Heart left ventricle (tissue), 16 donors: ENCODE measurements around the gene F13A1. TPM values are rescaled to one million over a fixed set of nuclear protein-coding genes. Genes with fewer than 3 reads are reported as not detected.

Source experiments
- ATAC-seq, 4 donors: fragments of 200-7000 bp; cut with Tn5 transposase; one replicate each; pipeline ENCODE4 v1.9.1; 2020 to 2022; ENCODE audit warnings: moderate library complexity in 4 of 4, mild to moderate bottlenecking in 3 of 4, moderate number of reproducible peaks in 1 of 4
- DNase-seq, 5 donors: peaks; one replicate each; pipeline ENCODE4 v3.0.0-alpha.2; 2020
- H3K27ac ChIP-seq, 12 donors: fragments of 200-600 bp; sonication (generic) in 4 of 12; one replicate each; pipeline versions ENCODE4 v1.5.0 to v1.8.0; 2016 to 2022; ENCODE audit warnings: mild to moderate bottlenecking in 2 of 12
- H3K27me3 ChIP-seq, 9 donors: fragments of 200-600 bp; sonication (generic) in 2 of 9; one replicate each; pipeline versions ENCODE4 v1.5.1 to v1.8.0; 2016 to 2022; ENCODE audit warnings: mild to moderate bottlenecking in 3 of 9
- H3K36me3 ChIP-seq, 9 donors: fragments of 200-600 bp; sonication (generic) in 2 of 9; one replicate each; pipeline versions ENCODE4 v1.5.0 to v1.8.0; 2018 to 2022; ENCODE audit warnings: mild to moderate bottlenecking in 2 of 9
- H3K4me1 ChIP-seq, 12 donors: fragments of 200-600 bp; sonication (generic) in 4 of 12; one replicate each; pipeline versions ENCODE4 v1.5.0 to v1.8.0; 2016 to 2022; ENCODE audit warnings: mild to moderate bottlenecking in 3 of 12
- H3K4me3 ChIP-seq, 12 donors: fragments of 200-600 bp; sonication (generic) in 4 of 12; one replicate each; pipeline versions ENCODE4 v1.5.0 to v1.8.0; 2017 to 2022; ENCODE audit warnings: mild to moderate bottlenecking in 9 of 12, moderate library complexity in 4 of 12
- H3K9me3 ChIP-seq, 12 donors: fragments of 200-600 bp; sonication (generic) in 4 of 12; one replicate each; pipeline versions ENCODE4 v1.5.0 to v1.8.0; 2016 to 2022; ENCODE audit warnings: mild to moderate bottlenecking in 1 of 12
- CTCF ChIP-seq, 12 donors: fragments of 200-600 bp; sonication (generic) in 4 of 12; IDR thresholded peaks; one replicate each; pipeline versions ENCODE4 v1.5.0 to v1.8.0; 2018 to 2022; ENCODE audit warnings: antibody characterized with exemption in 12 of 12, mild to moderate bottlenecking in 5 of 12
- POLR2A ChIP-seq, 2 donors: fragments of 450-650 bp; IDR thresholded peaks; one replicate each; pipeline ENCODE4 v1.6.1; 2017; ENCODE audit warnings: antibody characterized with exemption in 2 of 2, mild to moderate bottlenecking in 2 of 2, moderate library complexity in 2 of 2
- WGBS, 4 donors: extraction: QIAGEN DNeasy Blood & Tissue Kit in 2 of 4; methylation state at CpG; one replicate each; pipeline versions ENCODE4 v1.1.5 to v1.1.7; 2013 to 2018; 5-methylcytosine and 5-hydroxymethylcytosine counted together
- intact Hi-C, 10 donors: fragments of 100-400 bp; cut with DNase I; formaldehyde crosslinking; loops; one replicate each; pipeline versions ENCODE4 v1.11.1 to v1.14.2; 2022
- polyA plus RNA-seq, 2 donors: library from polyadenylated mRNA; stranded (reverse); fragments of 200-250 nt; gene quantifications; one replicate each; pipeline ENCODE4 v1.2.3, GENCODE V29; 2013
- total RNA-seq, 9 donors: library from RNA; depleted of rRNA in 2 of 9; stranded (reverse); fragments of >200 nt in 2 of 9; fragmentation: NEBNext Ultra II Directional in 3 of 9; extraction: Animal tissue kit (Norgen Biotek cat#: 25700) in 3 of 9; gene quantifications; one replicate each; pipeline versions ENCODE4 v1.1.0 to v1.2.4, GENCODE V29; 2016 to 2023
- donor health status: ischemic (EF 13 %, LVEDD 7.1; RV severe dilation, severe dysfunction).
- donor health status: healthy with polysubstance abuse.
- donor health status: DM: no; HTN: yes; CAD: no.
- donor health status: DM: no; HTN: no; CAD: no.
- donor health status: ischemic (EF 25% LVEDD 6.9; RV normal size, moderate dysfunction).
- donor health status: ischemic (EF 25% LVEDD 5.7; RV mildly dilated, moderate dysfunction).
- donor health status: healthy.
- donor health status: DM: yes; HTN: yes; CAD: no.
- donor health status: ischemic (EF 35%, LVEDD 5.7; RV mildly dilated, moderate dysfunction).
- donor health status: nonischemic (EF 11% LVEDD 7.7; RV severe dilation, severe dysfunction).
- donor health status: DM: yes; HTN: yes; CAD: no.
- donor health status: PGD.
- donor health status: ischemic (EF 29% LVEDD 5.4; RV normal size, mild dysfunction).
- donor health status: nonischemic (EF 23%, LVEDD 6.1; RV moderate dilation, normal function).

Gene F13A1
- total and polyA plus RNA-seq, 11 donors, result 9.0 to 415 (median 35.0) TPM

GRCh38 chr6:6260196-6260722, 60.2 kb downstream of the F13A1 start:
- intact Hi-C loops, result no loop called here
- ATAC-seq, result no peak
- H3K4me3 ChIP-seq, result no peak overlapping the region

GRCh38 chr6:6256886-6257285, 63.6 kb downstream of the F13A1 start:
- Histone ChIP-seq H3K9me3 (no peaks in the 10 kb centered on the region), H3K36me3 (peaks cover 0 to 17% (median 0%) of the 10 kb centered on the region in 9 donors), H3K27ac (no peak overlapping the region), H3K4me3 (no peak overlapping the region), H3K27me3 (peaks cover 0 to 10% (median 0%) of the 10 kb centered on the region in 9 donors), H3K4me1 (no peaks in the 10 kb centered on the region)
- 71 to 79% (median 75%) methylated on average over 2 of the region's 2 CpGs for WGBS, 4 donors
- intact Hi-C loops, result no loop called here
- no peak for TF ChIP-seq POLR2A (IDR thresholded peaks at IDR 0.05)
- TF ChIP-seq CTCF (IDR thresholded peaks at IDR 0.05), result no peak
- ATAC-seq (no peak), DNase-seq (no peak)

More at GRCh38 chr6:6260196-6260722, 60.2 kb downstream of the F13A1 start:
- TF ChIP-seq CTCF (IDR thresholded peaks at IDR 0.05), result no peak
- TF ChIP-seq POLR2A (IDR thresholded peaks at IDR 0.05), result no peak
- DNase-seq, result no peak
- Histone ChIP-seq H3K27me3 (peaks cover 0 to 3% (median 0%) of the 10 kb centered on the region in 9 donors), H3K27ac (no peak overlapping the region), H3K9me3 (no peaks in the 10 kb centered on the region), H3K4me1 (no peaks in the 10 kb centered on the region), H3K36me3 (peaks cover 0 to 17% (median 0%) of the 10 kb centered on the region in 9 donors)
- WGBS, 4 donors, result 75 to 84% (median 80%) methylated on average over 6 of the region's 6 CpGs

- H3K4me1 ChIP-seq, result no peaks in the 10 kb centered on the region
- peaks cover 0 to 17% (median 0%) of the 10 kb centered on the region in 9 donors for H3K36me3 ChIP-seq
- no peaks in the 10 kb centered on the region for H3K9me3 ChIP-seq
- ATAC-seq (no peak), DNase-seq (no peak)
- no peak overlapping the region for H3K4me3 ChIP-seq
- 79 to 83% (median 81%) methylated on average over 4 of the region's 4 CpGs for WGBS, 4 donors
- intact Hi-C loops, result no loop called here
- TF ChIP-seq POLR2A (IDR thresholded peaks at IDR 0.05) (no peak), CTCF (IDR thresholded peaks at IDR 0.05) (no peak)
- H3K27ac ChIP-seq, result no peak overlapping the region
- H3K27me3 ChIP-seq, result peaks cover 0 to 13% (median 0%) of the 10 kb centered on the region in 9 donors
Measured at GRCh38 chr6:6256259-6256658, 64.2 kb downstream of the F13A1 start.

GRCh38 chr6:6251555-6252280, 68.7 kb downstream of the F13A1 start:
- DNase-seq (no peak), ATAC-seq (no peak)
- Histone ChIP-seq H3K4me3 (no peak overlapping the region), H3K27me3 (peaks cover 0 to 21% (median 0%) of the 10 kb centered on the region in 9 donors), H3K36me3 (peaks cover 0 to 17% (median 0%) of the 10 kb centered on the region in 9 donors), H3K9me3 (no peaks in the 10 kb centered on the region), H3K4me1 (no peaks in the 10 kb centered on the region), H3K27ac (no peak overlapping the region)
- intact Hi-C loops, result no loop called here
- no peak for TF ChIP-seq POLR2A (IDR thresholded peaks at IDR 0.05)
- no peak for TF ChIP-seq CTCF (IDR thresholded peaks at IDR 0.05)
- 76 to 88% (median 84%) methylated on average over 13 of the region's 13 CpGs for WGBS, 4 donors
